Activated naive CD4-positive, alpha-beta T cell treated with Interleukin-2 at 50 U/mL for 16 hours (primary cell): ENCODE data around the gene CHAT.

Experiments
- DNase-seq: peaks from one replicate; pipeline ENCODE4 v3.0.0-alpha.2; 2020

The CHAT gene

GRCh38 chr10:49689882-49690510, 76.2 kb downstream of the CHAT start:
- no peak for DNase-seq

GRCh38 chr10:49690698-49691356, 77.0 kb downstream of the CHAT start:
- DNase-seq: no peak

GRCh38 chr10:49691588-49691987, 77.8 kb downstream of the CHAT start:
- no peak for DNase-seq

GRCh38 chr10:49694466-49694865, 80.6 kb downstream of the CHAT start:
- DNase-seq: no peak

- no peak for DNase-seq
These were observed 82.5 kb downstream of the CHAT start for GRCh38 chr10:49696311-49696710.

GRCh38 chr10:49698679-49699078, 84.8 kb downstream of the CHAT start:
- DNase-seq: no peak

- DNase-seq: no peak
These were observed 86.4 kb downstream of the CHAT start for GRCh38 chr10:49700211-49700610.

GRCh38 chr10:49700997-49701396, 87.2 kb downstream of the CHAT start:
- no peak for DNase-seq

GRCh38 chr10:49707585-49707984, 93.7 kb downstream of the CHAT start:
- no peak for DNase-seq

- no peak for DNase-seq
These were observed 96.1 kb downstream of the CHAT start for GRCh38 chr10:49709934-49710333.

GRCh38 chr10:49710966-49711365, 97.1 kb downstream of the CHAT start:
- no peak for DNase-seq

GRCh38 chr10:49711481-49711880, 97.6 kb downstream of the CHAT start:
- no peak for DNase-seq

GRCh38 chr10:49713266-49713665, 99.4 kb downstream of the CHAT start:
- DNase-seq: no peak
